Trophoblast cell (in vitro differentiated cells and primary cell): Measurements from ENCODE around the gene ZNF865.

Experiments
- DNase-seq, 2 donors: peaks; one replicate each; pipeline ENCODE4 v3.0.0-alpha.2; 2016
- H2AFZ ChIP-seq: 2 replicates; pipeline ENCODE4 v1.6.1; 2013; ENCODE audit warnings: low read length, moderate library complexity, mild to moderate bottlenecking; ENCODE audit not compliant: insufficient read depth, poor library complexity
- H2AK5ac ChIP-seq: 2 replicates; pipeline ENCODE4 v1.6.1; 2013; ENCODE audit warnings: mild to moderate bottlenecking, low read length
- H2BK120ac ChIP-seq: 2 replicates; pipeline ENCODE4 v1.6.1; 2013; ENCODE audit warnings: low read length, mild to moderate bottlenecking, moderate library complexity; ENCODE audit not compliant: insufficient read depth, poor library complexity
- H2BK12ac ChIP-seq: 2 replicates; pipeline ENCODE4 v1.6.1; 2013; ENCODE audit warnings: mild to moderate bottlenecking, low read length, moderate library complexity
- H2BK5ac ChIP-seq: 2 replicates; pipeline ENCODE4 v1.6.1; 2013; ENCODE audit warnings: low read length, low read depth, moderate library complexity, mild to moderate bottlenecking; ENCODE audit not compliant: poor library complexity
- H3K14ac ChIP-seq: 2 replicates; pipeline ENCODE4 v1.6.1; 2013; ENCODE audit warnings: mild to moderate bottlenecking, low read length
- H3K18ac ChIP-seq: 2 replicates; pipeline ENCODE4 v1.6.1; 2013; ENCODE audit warnings: mild to moderate bottlenecking, low read length
- H3K23ac ChIP-seq: 2 replicates; pipeline ENCODE4 v1.6.1; 2013; ENCODE audit warnings: low read length
- H3K27ac ChIP-seq: 2 replicates; pipeline ENCODE4 v1.5.1; 2013; ENCODE audit warnings: low read depth, mild to moderate bottlenecking, inconsistent platforms, low read length, moderate library complexity
- H3K27me3 ChIP-seq: 2 replicates; pipeline ENCODE4 v1.6.1; 2013; ENCODE audit warnings: inconsistent platforms, mild to moderate bottlenecking, low read length, moderate library complexity; ENCODE audit not compliant: insufficient read depth
- H3K36me3 ChIP-seq, 2 experiments: 1 replicate in 1 of 2; 2 replicates in 1 of 2; pipeline ENCODE4 v1.6.1; 2013; ENCODE audit warnings: low read length in 2 of 2, mild to moderate bottlenecking in 2 of 2, moderate library complexity in 1 of 2; ENCODE audit not compliant: insufficient read depth in 2 of 2, control insufficient read depth in 1 of 2
- H3K4ac ChIP-seq: 2 replicates; pipeline ENCODE4 v1.6.1; 2013; ENCODE audit warnings: low read depth, mild to moderate bottlenecking, low read length, moderate library complexity
- H3K4me1 ChIP-seq, 2 experiments: 1 replicate in 1 of 2; 2 replicates in 1 of 2; pipeline ENCODE4 v1.6.1; 2013; ENCODE audit warnings: low read length in 2 of 2, mild to moderate bottlenecking in 2 of 2, moderate library complexity in 1 of 2; ENCODE audit not compliant: insufficient read depth in 2 of 2, control insufficient read depth in 1 of 2
- H3K4me2 ChIP-seq: 2 replicates; pipeline ENCODE4 v1.6.1; 2013; ENCODE audit warnings: inconsistent platforms, mild to moderate bottlenecking, low read length, moderate library complexity
- H3K4me3 ChIP-seq: 2 replicates; pipeline ENCODE4 v1.5.1; 2013; ENCODE audit warnings: mild to moderate bottlenecking, low read depth, low read length, inconsistent platforms
- H3K79me1 ChIP-seq: one replicate; pipeline ENCODE4 v1.6.1; 2013; ENCODE audit warnings: low read length
- H3K79me2 ChIP-seq: 2 replicates; pipeline ENCODE4 v1.6.1; 2013; ENCODE audit warnings: low read length, mild to moderate bottlenecking; ENCODE audit not compliant: control insufficient read depth, insufficient read depth, poor library complexity
- H3K9ac ChIP-seq: 2 replicates; pipeline ENCODE4 v1.6.1; 2013; ENCODE audit warnings: mild to moderate bottlenecking, low read length
- H3K9me3 ChIP-seq: 2 replicates; pipeline ENCODE4 v1.6.1; 2013; ENCODE audit warnings: low read depth, mild to moderate bottlenecking, control low read depth, inconsistent platforms, low read length; ENCODE audit not compliant: insufficient read depth
- H4K12ac ChIP-seq: 2 replicates; pipeline ENCODE4 v1.6.1; 2013; ENCODE audit warnings: low read depth, mild to moderate bottlenecking, low read length, moderate library complexity
- H4K8ac ChIP-seq: 2 replicates; pipeline ENCODE4 v1.6.1; 2013; ENCODE audit warnings: low read depth, mild to moderate bottlenecking, low read length, moderate library complexity
- H4K91ac ChIP-seq: one replicate; pipeline ENCODE4 v1.6.1; 2013; ENCODE audit warnings: low read depth, mild to moderate bottlenecking, low read length, moderate library complexity
- WGBS: extraction: QIAGEN DNeasy Blood & Tissue Kit; methylation state at CpG from one replicate; pipeline ENCODE4 v1.1.7; 2013; ENCODE audit warnings: missing lambda C conversion rate; ENCODE audit not compliant: insufficient read length, insufficient coverage; ENCODE audit errors: extremely low coverage; 5-methylcytosine and 5-hydroxymethylcytosine counted together

The ZNF865 gene

GRCh38 chr19:55651236-55651635 lies 45.8 kb downstream of the ZNF865 start:
- no peak overlapping the region for H3K18ac ChIP-seq
- no peak overlapping the region for H3K4me2 ChIP-seq
- no CpG with 5 or more reads among the region's 18 CpGs for WGBS
- no peak overlapping the region for H4K91ac ChIP-seq
- H3K9me3 ChIP-seq = no peaks in the 10 kb centered on the region
- H2BK120ac ChIP-seq = no peak overlapping the region
- peaks cover 25% of the 10 kb centered on the region for H3K79me1 ChIP-seq
- peaks cover 26% of the 10 kb centered on the region for H3K79me2 ChIP-seq
- no peak overlapping the region for H3K4ac ChIP-seq
- H2BK5ac ChIP-seq = no peak overlapping the region
- H2AFZ ChIP-seq = no peak overlapping the region
- H2AK5ac ChIP-seq = no peak overlapping the region
- H3K23ac ChIP-seq = no peak overlapping the region
- H4K8ac ChIP-seq = no peak overlapping the region
- peaks cover 18 to 20% of the 10 kb centered on the region in 2 experiments for H3K36me3 ChIP-seq
- H2BK12ac ChIP-seq = no peak overlapping the region
- no peak for DNase-seq
- H3K14ac ChIP-seq = no peak overlapping the region
- H3K4me1 ChIP-seq = peaks cover 0 to 8% of the 10 kb centered on the region in 2 experiments
- no peak overlapping the region for H3K27ac ChIP-seq
- H3K9ac ChIP-seq = no peak overlapping the region
- H3K4me3 ChIP-seq = no peak overlapping the region
- no peaks in the 10 kb centered on the region for H3K27me3 ChIP-seq
- H4K12ac ChIP-seq = no peak overlapping the region

DNA sequence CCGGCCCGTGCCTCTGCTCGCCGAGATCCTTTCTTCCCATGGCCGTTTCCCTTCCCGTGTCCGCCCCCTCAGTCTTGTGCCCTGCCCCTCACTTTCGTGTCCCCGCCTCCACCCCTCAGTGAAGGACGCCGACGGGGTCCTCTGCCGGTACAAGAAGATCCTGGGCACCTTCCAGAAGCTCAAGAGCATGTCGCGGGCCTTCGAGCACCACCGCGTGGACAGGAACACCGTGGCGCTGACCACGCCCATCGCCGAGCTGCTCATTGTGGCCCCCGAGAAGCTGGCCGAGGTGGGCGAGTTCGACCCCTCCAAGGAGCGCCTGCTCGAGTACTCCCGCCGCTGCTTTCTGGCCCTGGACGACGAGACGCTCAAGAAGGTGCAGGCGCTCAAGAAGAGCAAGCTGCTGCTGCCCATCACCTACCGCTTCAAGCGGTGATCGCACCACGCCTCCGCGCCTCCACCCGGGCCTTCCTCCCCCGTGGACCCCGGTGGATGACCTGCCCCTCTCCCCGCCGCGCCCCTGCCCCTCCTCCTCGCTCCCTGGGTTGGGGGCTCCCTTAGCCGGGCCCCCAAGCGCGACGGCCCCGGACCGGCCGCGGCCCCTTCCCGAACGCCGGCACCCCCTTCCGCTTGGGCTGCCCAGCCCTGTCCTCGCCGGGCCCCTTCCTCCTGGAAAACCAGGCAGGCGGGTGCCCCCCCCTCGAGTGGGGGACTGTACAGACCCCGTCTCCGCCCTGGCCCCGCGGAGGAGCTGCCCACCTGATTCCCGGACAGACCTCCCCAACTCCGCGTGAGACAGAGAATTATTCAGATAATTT lies 47.1 kb downstream of the ZNF865 start:
- no peaks in the 10 kb centered on the region for H3K27me3 ChIP-seq
- no peak overlapping the region for H3K18ac ChIP-seq
- no peak overlapping the region for H2AK5ac ChIP-seq
- H4K91ac ChIP-seq = no peak overlapping the region
- H2BK120ac ChIP-seq = no peak overlapping the region
- H3K14ac ChIP-seq = no peak overlapping the region
- H4K12ac ChIP-seq = no peak overlapping the region
- no peak overlapping the region for H3K23ac ChIP-seq
- peak overlapping the region; percentile 37 for H3K4me2 ChIP-seq
- no peak overlapping the region for H2BK12ac ChIP-seq
- H3K36me3 ChIP-seq = peaks cover 22 to 26% of the 10 kb centered on the region in 2 experiments
- WGBS = no CpG with 5 or more reads among the region's 71 CpGs
- peaks cover 3 to 17% of the 10 kb centered on the region in 2 experiments for H3K4me1 ChIP-seq
- peaks cover 1% of the 10 kb centered on the region for H3K9me3 ChIP-seq
- H3K79me1 ChIP-seq = peaks cover 24% of the 10 kb centered on the region
- no peak overlapping the region for H4K8ac ChIP-seq
- no peak overlapping the region for H2BK5ac ChIP-seq
- no peak overlapping the region for H3K27ac ChIP-seq
- H3K9ac ChIP-seq = no peak overlapping the region
- H3K79me2 ChIP-seq = peaks cover 37% of the 10 kb centered on the region
- H3K4me3 ChIP-seq = no peak overlapping the region
- H3K4ac ChIP-seq = no peak overlapping the region
- no peak overlapping the region for H2AFZ ChIP-seq
- DNase-seq = no peak

- H3K14ac ChIP-seq = peak overlapping the region; percentile 57
- no peak overlapping the region for H3K4ac ChIP-seq
- H2AK5ac ChIP-seq = no peak overlapping the region
- H2AFZ ChIP-seq = peak overlapping the region; percentile 14
- peak; percentile 100 for DNase-seq
- peak overlapping the region; percentile 53 for H2BK5ac ChIP-seq
- H3K27me3 ChIP-seq = no peaks in the 10 kb centered on the region
- peak overlapping the region; percentile 99 for H3K27ac ChIP-seq
- H3K79me2 ChIP-seq = peaks cover 38% of the 10 kb centered on the region
- peaks cover 3 to 12% of the 10 kb centered on the region in 2 experiments for H3K4me1 ChIP-seq
- H3K23ac ChIP-seq = no peak overlapping the region
- peaks cover 29 to 34% of the 10 kb centered on the region in 2 experiments for H3K36me3 ChIP-seq
- peaks cover 15% of the 10 kb centered on the region for H3K79me1 ChIP-seq
- WGBS = no CpG with 5 or more reads among the region's 57 CpGs
- H3K4me2 ChIP-seq = peak overlapping the region; percentile 80
- H3K18ac ChIP-seq = peak overlapping the region; percentile 41
- peak overlapping the region; percentile 86 for H3K9ac ChIP-seq
- H3K4me3 ChIP-seq = peak overlapping the region; percentile 85
- H2BK12ac ChIP-seq = no peak overlapping the region
- H4K12ac ChIP-seq = peak overlapping the region; percentile 79
- H4K91ac ChIP-seq = peak overlapping the region; percentile 64
- peak overlapping the region; percentile 93 for H4K8ac ChIP-seq
- peaks cover 1% of the 10 kb centered on the region for H3K9me3 ChIP-seq
- H2BK120ac ChIP-seq = peak overlapping the region; percentile 62
These were observed 48.3 kb downstream of the ZNF865 start for GRCh38 chr19:55653651-55654322.

GRCh38 chr19:55654323-55654867 lies 48.9 kb downstream of the ZNF865 start:
- peaks cover 15% of the 10 kb centered on the region for H3K79me1 ChIP-seq
- peaks cover 34 to 38% of the 10 kb centered on the region in 2 experiments for H3K36me3 ChIP-seq
- peak; percentile 100 for DNase-seq
- H3K27me3 ChIP-seq = no peaks in the 10 kb centered on the region
- peaks cover 1% of the 10 kb centered on the region for H3K9me3 ChIP-seq
- H4K12ac ChIP-seq = peak overlapping the region; percentile 95
- H3K9ac ChIP-seq = peak overlapping the region; percentile 98
- peak overlapping the region; percentile 81 for H2AK5ac ChIP-seq
- peak overlapping the region; percentile 98 for H2BK120ac ChIP-seq
- peak overlapping the region; percentile 98 for H2BK5ac ChIP-seq
- peaks cover 44% of the 10 kb centered on the region for H3K79me2 ChIP-seq
- peak overlapping the region; percentile 94 for H3K4ac ChIP-seq
- H3K14ac ChIP-seq = peak overlapping the region; percentile 99
- H3K4me2 ChIP-seq = peak overlapping the region; percentile 80
- no peak overlapping the region for H2BK12ac ChIP-seq
- peak overlapping the region; percentile 96 for H4K8ac ChIP-seq
- peak overlapping the region; percentile 90 for H2AFZ ChIP-seq
- peak overlapping the region; percentile 99 for H3K18ac ChIP-seq
- peaks cover 3 to 10% of the 10 kb centered on the region in 2 experiments for H3K4me1 ChIP-seq
- H4K91ac ChIP-seq = peak overlapping the region; percentile 96
- peak overlapping the region; percentile 85 for H3K4me3 ChIP-seq
- WGBS = no CpG with 5 or more reads among the region's 52 CpGs
- H3K23ac ChIP-seq = no peak overlapping the region
- H3K27ac ChIP-seq = peak overlapping the region; percentile 99
